GM18505 (cell line): Measurements from ENCODE around the gene RNF213.

Experiments
- ATAC-seq: cut with Tn5 transposase; IDR thresholded peaks from one replicate; pipeline ENCODE4 v1.9.1; 2021; ENCODE audit not compliant: unreplicated experiment
- POLR2A ChIP-seq: IDR thresholded peaks from 4 replicates; pipeline ENCODE4 v1.6.1; 2011; ENCODE audit warnings: borderline replicate concordance; ENCODE audit not compliant: insufficient read depth, insufficient read length; ENCODE audit errors: extremely low read depth

Gene RNF213

GRCh38 chr17:80281516-80281915, 20.9 kb downstream of the RNF213 start:
- no peak for ATAC-seq
- no peak for TF ChIP-seq POLR2A

- no peak for TF ChIP-seq POLR2A
- no peak for ATAC-seq
Measured at GRCh38 chr17:80283116-80283852, 22.6 kb downstream of the RNF213 start.

GRCh38 chr17:80284631-80285030, 24.0 kb downstream of the RNF213 start:
- no peak for ATAC-seq
- no peak for TF ChIP-seq POLR2A

GRCh38 chr17:80285237-80285920, 24.7 kb downstream of the RNF213 start:
- TF ChIP-seq POLR2A = peak; percentile 25
- ATAC-seq = no peak

GRCh38 chr17:80286638-80286960, 25.9 kb downstream of the RNF213 start:
- ATAC-seq = no peak
- no peak for TF ChIP-seq POLR2A

- TF ChIP-seq POLR2A = no peak
Measured at GRCh38 chr17:80287038-80287437, 26.4 kb downstream of the RNF213 start.

GRCh38 chr17:80287806-80288567, 27.3 kb downstream of the RNF213 start:
- ATAC-seq = no peak
- TF ChIP-seq POLR2A = no peak

More at GRCh38 chr17:80287038-80287437, 26.4 kb downstream of the RNF213 start:
- no peak for ATAC-seq

- TF ChIP-seq POLR2A = no peak
- ATAC-seq = no peak
Measured at GRCh38 chr17:80289616-80290015, 29.0 kb downstream of the RNF213 start.

- no peak for TF ChIP-seq POLR2A
- ATAC-seq = no peak
Measured at GRCh38 chr17:80290156-80290555, 29.5 kb downstream of the RNF213 start.

GRCh38 chr17:80291260-80291659, 30.6 kb downstream of the RNF213 start:
- no peak for ATAC-seq
- no peak for TF ChIP-seq POLR2A

- TF ChIP-seq POLR2A = no peak
- no peak for ATAC-seq
Measured at GRCh38 chr17:80291691-80292487, 31.2 kb downstream of the RNF213 start.

- TF ChIP-seq POLR2A = no peak
- no peak for ATAC-seq
Measured at GRCh38 chr17:80292521-80292971, 31.9 kb downstream of the RNF213 start.

GRCh38 chr17:80294210-80294609, 33.6 kb downstream of the RNF213 start:
- no peak for ATAC-seq
- TF ChIP-seq POLR2A = no peak
